ENCODE data around the gene SAP25.

DNA sequence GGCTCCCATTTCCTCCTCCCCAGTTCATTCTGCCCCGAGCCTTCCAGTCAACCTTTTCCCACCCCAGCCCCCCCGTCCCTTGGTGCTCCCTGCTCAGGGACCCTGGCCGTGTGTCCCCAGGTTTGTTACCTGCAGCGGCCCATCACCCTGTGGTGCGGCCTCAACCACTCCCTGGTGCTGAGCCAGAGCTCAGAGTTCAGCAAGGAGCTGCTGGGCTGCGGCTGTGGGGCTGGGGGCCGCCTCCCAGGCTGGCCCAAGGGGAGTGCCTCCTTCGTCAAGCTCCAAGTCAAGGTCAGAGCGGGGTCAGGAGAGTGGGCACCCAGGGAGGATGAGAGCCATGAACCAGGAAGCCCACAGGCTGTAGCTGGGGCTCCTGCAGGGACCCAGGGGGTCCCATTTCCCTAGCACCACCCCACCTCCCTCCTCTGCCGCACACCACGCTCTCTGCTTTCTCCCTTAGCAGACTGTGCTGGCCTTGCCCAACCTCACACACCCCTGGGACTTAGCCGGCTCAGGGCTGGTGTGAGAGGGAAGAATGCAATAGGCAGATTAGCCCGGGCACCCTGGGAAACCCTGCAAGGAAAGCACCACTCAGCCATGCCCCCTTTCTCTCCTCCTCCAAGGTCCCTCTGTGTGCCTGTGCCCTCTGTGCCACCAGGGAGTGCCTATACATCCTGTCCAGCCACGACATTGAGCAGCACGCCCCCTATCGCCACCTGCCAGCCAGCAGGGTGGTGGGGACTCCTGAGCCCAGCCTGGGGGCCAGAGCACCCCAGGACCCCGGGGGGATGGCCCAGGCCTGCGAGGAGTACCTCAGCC lies 26.4 kb upstream of the SAP25 start:
- TF ChIP-seq, protein P1, sequence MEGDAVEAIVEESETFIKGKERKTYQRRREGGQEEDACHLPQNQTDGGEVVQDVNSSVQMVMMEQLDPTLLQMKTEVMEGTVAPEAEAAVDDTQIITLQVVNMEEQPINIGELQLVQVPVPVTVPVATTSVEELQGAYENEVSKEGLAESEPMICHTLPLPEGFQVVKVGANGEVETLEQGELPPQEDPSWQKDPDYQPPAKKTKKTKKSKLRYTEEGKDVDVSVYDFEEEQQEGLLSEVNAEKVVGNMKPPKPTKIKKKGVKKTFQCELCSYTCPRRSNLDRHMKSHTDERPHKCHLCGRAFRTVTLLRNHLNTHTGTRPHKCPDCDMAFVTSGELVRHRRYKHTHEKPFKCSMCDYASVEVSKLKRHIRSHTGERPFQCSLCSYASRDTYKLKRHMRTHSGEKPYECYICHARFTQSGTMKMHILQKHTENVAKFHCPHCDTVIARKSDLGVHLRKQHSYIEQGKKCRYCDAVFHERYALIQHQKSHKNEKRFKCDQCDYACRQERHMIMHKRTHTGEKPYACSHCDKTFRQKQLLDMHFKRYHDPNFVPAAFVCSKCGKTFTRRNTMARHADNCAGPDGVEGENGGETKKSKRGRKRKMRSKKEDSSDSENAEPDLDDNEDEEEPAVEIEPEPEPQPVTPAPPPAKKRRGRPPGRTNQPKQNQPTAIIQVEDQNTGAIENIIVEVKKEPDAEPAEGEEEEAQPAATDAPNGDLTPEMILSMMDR (IDR thresholded peaks at IDR 0.05; ENCODE audit: poor library complexity), result no peak
- TF ChIP-seq EZH2 (IDR thresholded peaks at IDR 0.05; ENCODE audit: borderline replicate concordance), result no peak
